ENCODE results near the gene THOC5. TPM values are rescaled to one million over a fixed set of nuclear protein-coding genes. Genes with fewer than 3 reads are reported as not detected.
"Not testable (repeated sequence)": the region's sequence is repeated elsewhere in the genome, so short reads cannot be mapped to it uniquely, and the experiment has no call there.

The THOC5 gene
- total RNA-seq, 1 experiment from 2014 or later, result 80.6 TPM

GRCh38 chr22:29555065-29555644 lies 1.6 kb upstream of the THOC5 start:
- Histone ChIP-seq H3K4me2 (ENCODE audit: low read length) (no peak overlapping the region), H3K27me3 (ENCODE audit: insufficient read depth, low read length) (no peaks in the 10 kb centered on the region), H3K27ac (ENCODE audit: low read depth, low read length) (peak overlapping the region; percentile 70), H3K9me2 (ENCODE audit: insufficient read depth) (no peaks in the 10 kb centered on the region), H2AFZ (ENCODE audit: low read depth, low read length, poor library complexity, severe bottlenecking) (no peak overlapping the region), H4K20me1 (ENCODE audit: insufficient read depth) (no peaks in the 10 kb centered on the region), H3K4me3 (replicated peaks in 1 of 2; ENCODE audit: low read depth in 1 of 2, low read length in 2 of 2) (no peak overlapping the region), H3K79me2 (ENCODE audit: insufficient read depth, low read length) (peaks cover 21% of the 10 kb centered on the region), H3K36me3 (ENCODE audit: control insufficient read depth in 1 of 2, insufficient read depth in 2 of 2, low read length in 2 of 2) (peaks cover 0 to 36% of the 10 kb centered on the region in 2 experiments; a peak in 3 of 4 replicates), H3K4me1 (ENCODE audit: control insufficient read depth in 1 of 2, insufficient read depth in 2 of 2, low read length in 2 of 2) (peaks cover 10% of the 10 kb centered on the region in 2 experiments; a peak in 3 of 4 replicates), H3K9me3 (ENCODE audit: control insufficient read depth in 1 of 2, insufficient read depth in 1 of 2, low read depth in 1 of 2, low read length in 2 of 2) (no peaks in the 10 kb centered on the region), H3K9ac (ENCODE audit: low read length) (no peak overlapping the region)
- TF ChIP-seq ZBTB33 (IDR thresholded peaks at IDR 0.05; ENCODE audit: extremely low read depth, insufficient replicate concordance, low read length), result no peak
- TF ChIP-seq CBX3 (IDR thresholded peaks at IDR 0.05; ENCODE audit: low read depth), result no peak
- TF ChIP-seq YY1 (IDR thresholded peaks at IDR 0.05; ENCODE audit: extremely low read depth, insufficient replicate concordance, low read depth, low read length), result no peak
- no peak for TF ChIP-seq ELF1 (IDR thresholded peaks at IDR 0.05; ENCODE audit: borderline replicate concordance, low read depth)
- TF ChIP-seq CTCF (IDR thresholded peaks at IDR 0.05 in 2 of 3, conservative IDR thresholded peaks at IDR 0.05 in 1 of 3; ENCODE audit: borderline replicate concordance in 1 of 3, insufficient read depth in 1 of 3, low read depth in 2 of 3, low read length in 2 of 3), result no peak
- no peak for TF ChIP-seq POLR2A (IDR thresholded peaks at IDR 0.05; ENCODE audit: borderline replicate concordance, extremely low read depth, insufficient read depth, insufficient read length)
- TF ChIP-seq RAD21 (IDR thresholded peaks at IDR 0.05; ENCODE audit: low read depth), result no peak
- TF ChIP-seq SRF (IDR thresholded peaks at IDR 0.05; ENCODE audit: low read depth), result no peak
- TF ChIP-seq ATF3 (IDR thresholded peaks at IDR 0.05), result no peak
- no peak for TF ChIP-seq REST (IDR thresholded peaks at IDR 0.05; ENCODE audit: low read depth)
- TF ChIP-seq SIN3A (IDR thresholded peaks at IDR 0.05; ENCODE audit: low read depth), result no peak
- DNase-seq (ENCODE audit: low read depth, low spot score) (no peak), ATAC-seq (no peak)
- RAD21 ChIA-PET (ENCODE audit: low non-redundant PET in 1 of 2, low total read pairs in 2 of 2, uncharacterized antibody in 2 of 2, unreplicated experiment in 2 of 2), result no interaction called here
- TSS peak; percentile 25 for BruUV-seq (replicated peaks)
- CTCF ChIA-PET, result interaction anchor here (0.9 kb wide), 1 partner anchor 534 kb away, joined by 3 read pairs; no protein-coding TSS in a partner anchor
- intact Hi-C loops (cut with micrococcal nuclease), result no loop called here
- POLR2A ChIA-PET, result no interaction called here

GRCh38 chr22:29552357-29552756 lies 1.2 kb downstream of the THOC5 start:
- DNase-seq (ENCODE audit: low read depth, low spot score); H3K27ac ChIP-seq (ENCODE audit: low read depth, low read length); H3K9me3 ChIP-seq (ENCODE audit: control insufficient read depth in 1 of 2, insufficient read depth in 1 of 2, low read depth in 1 of 2, low read length in 2 of 2); ATAC-seq; intact Hi-C loops (cut with micrococcal nuclease); RAD21 ChIA-PET (ENCODE audit: low non-redundant PET in 1 of 2, low total read pairs in 2 of 2, uncharacterized antibody in 2 of 2, unreplicated experiment in 2 of 2); POLR2A ChIA-PET; H3K9me2 ChIP-seq (ENCODE audit: insufficient read depth); H4K20me1 ChIP-seq (ENCODE audit: insufficient read depth); H2AFZ ChIP-seq (ENCODE audit: low read depth, low read length, poor library complexity, severe bottlenecking); H3K27me3 ChIP-seq (ENCODE audit: insufficient read depth, low read length); BruUV-seq (replicated peaks); CTCF ChIA-PET: not testable (repeated sequence)
- Histone ChIP-seq H3K36me3 (ENCODE audit: control insufficient read depth in 1 of 2, insufficient read depth in 2 of 2, low read length in 2 of 2) (peaks cover 18 to 35% of the 10 kb centered on the region in 2 experiments), H3K79me2 (ENCODE audit: insufficient read depth, low read length) (peaks cover 32% of the 10 kb centered on the region), H3K4me1 (ENCODE audit: control insufficient read depth in 1 of 2, insufficient read depth in 2 of 2, low read length in 2 of 2) (peaks cover 10% of the 10 kb centered on the region in 2 experiments; a peak in 3 of 4 replicates), H3K9ac (ENCODE audit: low read length) (peak overlapping the region; percentile 91; the same call in 1 of the 2 replicates), H3K4me2 (ENCODE audit: low read length) (peak overlapping the region; percentile 87), H3K4me3 (replicated peaks in 1 of 2; ENCODE audit: low read depth in 1 of 2, low read length in 2 of 2) (peak overlapping the region; percentile 89 to 99)

Measured in HCT116 (cell line).